Keratinocyte (primary cell): ENCODE data around the gene ERC1. TPM values are rescaled to one million over a fixed set of nuclear protein-coding genes. Genes with fewer than 3 reads are reported as not detected.

Experiments used
- DNase-seq: peaks from one replicate; pipeline ENCODE4 v3.0.0-alpha.2; 2011; ENCODE audit warnings: low read depth, missing footprints, low spot score
- FAIRE-seq: peaks from 2 replicates; lab custom pipeline; 2011; peaks lifted over from hg19 to GRCh38; lab: Jason Lieb, UNC
- H2AFZ ChIP-seq: 2 replicates; pipeline ENCODE4 v1.6.0; 2012; ENCODE audit warnings: low read length, control low read depth, inconsistent platforms; ENCODE audit not compliant: control insufficient read depth
- H3K27ac ChIP-seq: 2 replicates; pipeline ENCODE4 v1.5.1; 2011; ENCODE audit warnings: low read length; ENCODE audit not compliant: control insufficient read depth, insufficient read depth
- H3K27me3 ChIP-seq: 3 replicates; pipeline ENCODE4 v1.6.0; 2011; ENCODE audit warnings: low read length; ENCODE audit not compliant: control insufficient read depth, insufficient read depth; ENCODE audit errors: extremely low read depth
- H3K36me3 ChIP-seq, 2 experiments: 2 replicates in 1 of 2; 3 replicates in 1 of 2; pipeline ENCODE4 v1.5.1; 2011; ENCODE audit warnings: low read length in 2 of 2, mild to moderate bottlenecking in 1 of 2; ENCODE audit not compliant: control insufficient read depth in 2 of 2, insufficient read depth in 2 of 2; ENCODE audit errors: extremely low read depth in 1 of 2
- H3K4me1 ChIP-seq: 3 replicates; pipeline ENCODE4 v1.5.1; 2011; ENCODE audit warnings: low read length; ENCODE audit not compliant: control insufficient read depth, insufficient read depth; ENCODE audit errors: extremely low read depth
- H3K4me2 ChIP-seq: 3 replicates; pipeline ENCODE4 v1.6.0; 2011; ENCODE audit warnings: low read depth, low read length; ENCODE audit not compliant: control insufficient read depth, insufficient read depth; ENCODE audit errors: extremely low read depth
- H3K4me3 ChIP-seq, 3 experiments: fragments of 200-600 bp in 1 of 3; sonication (generic) in 1 of 3; 2 replicates in 2 of 3; 3 replicates in 1 of 3; pipeline ENCODE4 v1.5.1; 2011 to 2016; ENCODE audit warnings: low read length in 3 of 3, mild to moderate bottlenecking in 3 of 3, control low read depth in 2 of 3, inconsistent platforms in 1 of 3, low read depth in 1 of 3, mixed read lengths in 1 of 3, mixed run types in 1 of 3, moderate library complexity in 1 of 3; ENCODE audit not compliant: control insufficient read depth in 2 of 3, insufficient read depth in 2 of 3; ENCODE audit errors: extremely low read depth in 1 of 3
- H3K79me2 ChIP-seq: 2 replicates; pipeline ENCODE4 v1.6.0; 2012; ENCODE audit warnings: low read length; ENCODE audit not compliant: control insufficient read depth, insufficient read depth
- H3K9ac ChIP-seq: 3 replicates; pipeline ENCODE4 v1.6.0; 2011; ENCODE audit warnings: low read length; ENCODE audit not compliant: control insufficient read depth, insufficient read depth; ENCODE audit errors: extremely low read depth
- H3K9me1 ChIP-seq: 3 replicates; pipeline ENCODE4 v1.6.0; 2011; ENCODE audit warnings: low read length; ENCODE audit not compliant: control insufficient read depth, insufficient read depth; ENCODE audit errors: extremely low read depth
- H3K9me3 ChIP-seq: 2 replicates; pipeline ENCODE4 v1.5.1; 2012; ENCODE audit warnings: low read depth, low read length; ENCODE audit not compliant: control insufficient read depth
- H4K20me1 ChIP-seq: 3 replicates; pipeline ENCODE4 v1.6.0; 2011; ENCODE audit warnings: low read length; ENCODE audit not compliant: control insufficient read depth, insufficient read depth; ENCODE audit errors: extremely low read depth
- CTCF ChIP-seq, 3 experiments: IDR thresholded peaks in 1 of 3; conservative IDR thresholded peaks in 1 of 3; optimal IDR thresholded peaks in 1 of 3; 2 replicates in 2 of 3; 3 replicates in 1 of 3; pipeline versions ENCODE3 to v1.5.1; 2011; ENCODE audit warnings: low read length in 3 of 3, mild to moderate bottlenecking in 3 of 3, moderate library complexity in 2 of 3, control low read depth in 1 of 3, inconsistent platforms in 1 of 3; ENCODE audit not compliant: insufficient read depth in 2 of 3; ENCODE audit errors: extremely low read depth in 1 of 3
- EZH2 ChIP-seq: IDR thresholded peaks from one replicate; pipeline ENCODE4 v1.6.1; 2012; ENCODE audit warnings: inconsistent platforms, mild to moderate bottlenecking, low read length, moderate library complexity
- dilution Hi-C: fragments of 300-500 bp; cut with MboI; formaldehyde crosslinking; loops from one replicate; pipeline ENCODE4 v1.7.0; 2020; ENCODE audit warnings: low sequenced_read_pairs; ENCODE audit not compliant: extremely low pct_ligation_motif_present
- polyA plus RNA-seq, 5 experiments: library from polyadenylated mRNA; depleted of rRNA in 3 of 5; stranded (reverse) in 3 of 5; stranded (forward) in 1 of 5; unstranded in 1 of 5; fragments of >200 nt; gene quantifications; 1 replicate in 1 of 5; 2 replicates in 3 of 5; 3 replicates in 1 of 5; pipeline versions ENCODE4 v1.2.1 to v1.2.3, GENCODE V29; 2011 to 2012; ENCODE audit warnings: missing spikeins in 2 of 5, low read depth in 1 of 5, low replicate concordance in 1 of 5

Gene ERC1
- polyA plus RNA-seq, 1 donor (not counting 4 experiments of a cell fraction or from before 2014, with no cell fraction given): 16.1 TPM

GRCh38 chr12:1256285-1256684 is 265.3 kb downstream of the ERC1 start:
- Histone ChIP-seq H4K20me1 (no peaks in the 10 kb centered on the region), H2AFZ (no peak overlapping the region), H3K79me2 (no peaks in the 10 kb centered on the region), H3K4me2 (no peak overlapping the region), H3K27ac (no peak overlapping the region), H3K36me3 (peaks cover 0 to 4% of the 10 kb centered on the region in 2 experiments), H3K4me1 (no peaks in the 10 kb centered on the region), H3K9me3 (no peaks in the 10 kb centered on the region), H3K27me3 (no peaks in the 10 kb centered on the region), H3K9ac (no peak overlapping the region), H3K4me3 (no peak overlapping the region), H3K9me1 (no peaks in the 10 kb centered on the region)
- FAIRE-seq (no peak), DNase-seq (no peak)
- dilution Hi-C loops: no loop called here
- TF ChIP-seq EZH2: no peak
- no peak for TF ChIP-seq CTCF (optimal IDR thresholded peaks at IDR 0.05 in 1 of 3, IDR thresholded peaks at IDR 0.05 in 1 of 3, conservative IDR thresholded peaks at IDR 0.05 in 1 of 3; ENCODE audit: extremely low read depth in 1 of 3, insufficient read depth in 2 of 3, low read length in 3 of 3)

GRCh38 chr12:1256991-1257390 is 266.0 kb downstream of the ERC1 start:
- Histone ChIP-seq H2AFZ (no peak overlapping the region), H3K4me1 (no peaks in the 10 kb centered on the region), H3K9ac (no peak overlapping the region), H3K4me3 (no peak overlapping the region), H3K27ac (no peak overlapping the region), H3K9me1 (no peaks in the 10 kb centered on the region), H3K4me2 (no peak overlapping the region), H3K79me2 (no peaks in the 10 kb centered on the region), H4K20me1 (no peaks in the 10 kb centered on the region), H3K27me3 (no peaks in the 10 kb centered on the region), H3K36me3 (peaks cover 0 to 4% of the 10 kb centered on the region in 2 experiments), H3K9me3 (no peaks in the 10 kb centered on the region)
- dilution Hi-C loops: no loop called here
- DNase-seq: no peak
- FAIRE-seq: no peak
- TF ChIP-seq EZH2: no peak
- no peak for TF ChIP-seq CTCF (optimal IDR thresholded peaks at IDR 0.05 in 1 of 3, IDR thresholded peaks at IDR 0.05 in 1 of 3, conservative IDR thresholded peaks at IDR 0.05 in 1 of 3; ENCODE audit: extremely low read depth in 1 of 3, insufficient read depth in 2 of 3, low read length in 3 of 3)
